Ovary (tissue), 3 donors: ENCODE data around the gene LRP1.

Source experiments
- CTCF ChIP-seq, 3 donors: fragments of 450-650 bp in 2 of 3; fragments of 200-600 bp in 1 of 3; IDR thresholded peaks; one replicate each; pipeline versions ENCODE4 v1.5.1 to v1.8.0; 2016 to 2022; ENCODE audit warnings: antibody characterized with exemption in 3 of 3, mild to moderate bottlenecking in 1 of 3
- EP300 ChIP-seq: sonication (generic); formaldehyde crosslinking; IDR thresholded peaks from one replicate; pipeline ENCODE4 v1.6.1; 2017; ENCODE audit warnings: antibody characterized with exemption
- POLR2A ChIP-seq: fragments of 450-650 bp; IDR thresholded peaks from one replicate; pipeline ENCODE4 v1.6.1; 2017; ENCODE audit warnings: antibody characterized with exemption, mild to moderate bottlenecking, moderate library complexity
- donor health status: DM: no; HTN: no; CAD: no.

GRCh38 chr12:57170408-57170807, 42.1 kb downstream of the LRP1 start:
- TF ChIP-seq CTCF (IDR thresholded peaks at IDR 0.05) = no peak
- TF ChIP-seq POLR2A = no peak
- no peak for TF ChIP-seq EP300
